Body of pancreas (tissue), 4 donors: ENCODE results near the gene CEP20. TPM values are rescaled to one million over a fixed set of nuclear protein-coding genes. Genes with fewer than 3 reads are reported as not detected.
A peak's percentile ranks its signal among the peaks of the same experiment; 100 is the strongest.

ENCODE experiments used
- ATAC-seq: fragments of 150-250 bp; one replicate; pipeline ENCODE4 v1.9.1; 2016
- DNase-seq, 4 donors: peaks; one replicate each; pipeline ENCODE4 v3.0.0-alpha.2; 2019
- H3K27ac ChIP-seq, 4 donors: fragments of 200-600 bp; sonication (generic); 1 replicate in 3 of 4; 2 replicates in 1 of 4; pipeline versions ENCODE4 v1.5.1 to v1.6.1; 2016 to 2019; ENCODE audit warnings: mild to moderate bottlenecking in 1 of 4, mixed read lengths in 1 of 4, moderate library complexity in 1 of 4
- H3K27me3 ChIP-seq, 2 donors: fragments of 200-600 bp; sonication (generic); one replicate each; pipeline ENCODE4 v1.6.0; 2016; ENCODE audit warnings: mild to moderate bottlenecking in 1 of 2
- H3K36me3 ChIP-seq, 2 donors: fragments of 200-600 bp; sonication (generic); replicated peaks in 1 of 2; 2 replicates each; pipeline ENCODE4 v1.5.1; 2016; ENCODE audit warnings: low read depth in 2 of 2; ENCODE audit not compliant: insufficient read depth in 1 of 2
- H3K4me1 ChIP-seq: fragments of 200-600 bp; sonication (generic); one replicate; pipeline ENCODE4 v1.6.0; 2016
- H3K4me3 ChIP-seq, 2 donors: fragments of 200-600 bp; sonication (generic); 1 replicate in 1 of 2; 2 replicates in 1 of 2; pipeline ENCODE4 v1.5.1; 2016 to 2019
- H3K9me3 ChIP-seq, 3 donors: fragments of 200-600 bp; sonication (generic); 1 replicate in 2 of 3; 2 replicates in 1 of 3; pipeline ENCODE4 v1.5.1; 2016
- POLR2A ChIP-seq, 3 donors: fragments of 450-650 bp; IDR thresholded peaks; one replicate each; pipeline ENCODE4 v1.6.1; 2016; ENCODE audit warnings: antibody characterized with exemption in 3 of 3, mild to moderate bottlenecking in 2 of 3
- WGBS, 2 donors: methylation state at CpG; one replicate each; pipeline ENCODE4 v1.1.5; 2017; 5-methylcytosine and 5-hydroxymethylcytosine counted together
- intact Hi-C: fragments of 100-400 bp; cut with DNase I; formaldehyde crosslinking; loops from one replicate; pipeline ENCODE4 v1.15.1; 2023
- total RNA-seq, 2 donors: library from RNA; depleted of rRNA; stranded (reverse); fragments of >200 nt; gene quantifications; one replicate each; pipeline ENCODE4 v1.1.0, GENCODE V29; 2016
- TF ChIP-seq, protein P1 (sequence below), 7 experiments: fragments of 450-650 bp in 4 of 7; fragments of 200-600 bp in 3 of 7; sonication (generic) in 3 of 7; IDR thresholded peaks; one replicate each; pipeline ENCODE4 v1.5.1; 2016 to 2019; ENCODE audit warnings: antibody characterized with exemption in 7 of 7

CEP20 gene
- total RNA-seq, 2 donors from 2014 or later, result 17.5 to 21.3 TPM

DNA sequence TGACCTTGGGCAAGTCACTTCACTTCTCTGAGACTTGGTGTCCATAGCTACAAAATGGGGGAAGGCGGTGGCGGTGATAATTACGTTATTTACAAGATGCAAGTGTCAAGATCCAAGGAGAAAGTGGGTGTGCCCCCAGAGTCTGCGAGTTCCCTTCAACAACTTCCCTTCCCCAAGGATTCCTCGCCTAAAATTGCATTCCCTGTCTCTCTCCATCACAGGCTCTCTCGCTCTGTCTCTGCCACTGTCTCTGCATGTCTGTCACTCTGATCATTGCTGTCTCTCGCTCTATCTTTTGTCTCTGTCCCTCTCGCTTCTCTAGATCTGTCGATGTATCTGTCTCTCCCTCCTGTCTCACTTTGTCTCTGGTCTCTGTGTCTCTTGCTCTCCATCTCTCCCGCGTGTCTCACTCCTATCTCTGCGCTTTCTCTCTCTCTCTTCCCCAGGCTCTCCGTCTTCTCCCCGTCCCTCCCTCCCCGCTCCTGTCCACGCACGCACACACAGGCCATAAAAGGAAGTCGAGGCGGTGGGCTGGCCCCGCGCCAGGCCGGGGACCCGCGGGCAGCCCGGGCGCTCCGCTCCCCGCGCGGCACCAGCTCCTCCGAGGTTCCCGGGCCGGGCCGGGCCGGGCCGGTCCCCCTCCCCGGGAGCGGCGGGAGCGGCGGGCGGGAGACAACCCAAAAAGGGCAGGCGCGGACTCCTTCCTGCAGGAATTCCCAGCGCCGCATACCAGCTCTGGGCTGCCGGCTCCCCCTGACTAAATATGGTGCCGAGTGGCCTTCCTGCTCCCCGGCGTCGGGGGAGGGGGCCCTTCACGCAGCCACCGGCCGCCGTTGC lies 30.5 kb downstream of the CEP20 start:
- no peaks in the 10 kb centered on the region for H3K36me3 ChIP-seq
- WGBS, 2 donors, result 2 to 4% methylated on average over 20 to 50 of the region's 55 CpGs
- no peak overlapping the region for H3K27ac ChIP-seq

DNA sequence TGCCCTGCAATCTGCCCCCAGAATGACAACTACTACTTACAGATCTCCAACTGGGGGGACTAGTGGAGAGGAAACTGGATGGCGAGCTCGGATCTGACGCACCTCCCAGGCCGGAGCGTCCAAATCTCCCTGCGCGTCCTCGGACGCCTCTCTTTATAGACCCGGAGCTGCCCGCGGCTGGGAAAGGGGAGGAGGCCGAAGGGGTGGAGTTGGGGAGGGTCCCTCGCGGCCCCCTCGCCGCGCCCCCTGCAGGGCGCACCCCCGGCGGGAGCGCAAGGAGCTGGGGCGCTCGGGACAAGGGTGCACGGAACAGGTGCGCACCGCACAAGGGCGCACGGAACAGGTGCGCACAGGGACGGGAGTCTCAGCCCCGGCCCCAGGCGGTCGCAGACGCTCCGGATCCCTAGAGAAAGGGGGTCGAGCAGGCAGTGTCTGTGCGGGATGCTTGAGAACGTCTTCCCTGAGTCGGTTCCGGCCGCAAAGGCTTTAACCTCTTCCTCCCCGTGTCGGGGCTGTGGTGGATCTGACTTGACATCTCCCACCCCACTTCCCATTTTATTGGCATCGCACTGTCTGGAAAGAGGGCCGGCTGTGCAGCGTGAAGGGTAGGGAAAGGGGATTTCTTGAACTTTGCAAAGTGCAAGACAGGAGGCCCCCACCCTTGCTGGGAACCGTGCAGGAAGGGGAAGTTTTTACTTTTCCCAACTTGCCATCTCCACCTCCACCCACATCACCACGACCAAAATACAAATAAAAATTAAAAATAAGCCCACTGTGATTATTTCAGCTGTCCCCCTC lies 31.3 kb downstream of the CEP20 start, which contains the start of gene MYH11:
TSS of gene MYH11 (minus strand) at position 128 of the 798 bp plus-strand sequence. CDS start 18,776 bp downstream, outside the sequence.
- peaks cover 16% of the 10 kb centered on the region for H3K4me1 ChIP-seq
- ATAC-seq (no peak), DNase-seq (no peak)
- intact Hi-C loops, result no loop called here
- H3K36me3 ChIP-seq, result no peaks in the 10 kb centered on the region
- H3K27ac ChIP-seq, result no peak within 1 kb of the TSS
- H3K9me3 ChIP-seq, result no peaks in the 10 kb centered on the region
- H3K27me3 ChIP-seq, result peaks cover 0 to 17% of the 10 kb centered on the region in 2 donors
- WGBS, 2 donors, result 1% methylated on average over 25 to 48 of the region's 49 CpGs
- no peak for TF ChIP-seq POLR2A (IDR thresholded peaks at IDR 0.05)
- TF ChIP-seq, protein P1, sequence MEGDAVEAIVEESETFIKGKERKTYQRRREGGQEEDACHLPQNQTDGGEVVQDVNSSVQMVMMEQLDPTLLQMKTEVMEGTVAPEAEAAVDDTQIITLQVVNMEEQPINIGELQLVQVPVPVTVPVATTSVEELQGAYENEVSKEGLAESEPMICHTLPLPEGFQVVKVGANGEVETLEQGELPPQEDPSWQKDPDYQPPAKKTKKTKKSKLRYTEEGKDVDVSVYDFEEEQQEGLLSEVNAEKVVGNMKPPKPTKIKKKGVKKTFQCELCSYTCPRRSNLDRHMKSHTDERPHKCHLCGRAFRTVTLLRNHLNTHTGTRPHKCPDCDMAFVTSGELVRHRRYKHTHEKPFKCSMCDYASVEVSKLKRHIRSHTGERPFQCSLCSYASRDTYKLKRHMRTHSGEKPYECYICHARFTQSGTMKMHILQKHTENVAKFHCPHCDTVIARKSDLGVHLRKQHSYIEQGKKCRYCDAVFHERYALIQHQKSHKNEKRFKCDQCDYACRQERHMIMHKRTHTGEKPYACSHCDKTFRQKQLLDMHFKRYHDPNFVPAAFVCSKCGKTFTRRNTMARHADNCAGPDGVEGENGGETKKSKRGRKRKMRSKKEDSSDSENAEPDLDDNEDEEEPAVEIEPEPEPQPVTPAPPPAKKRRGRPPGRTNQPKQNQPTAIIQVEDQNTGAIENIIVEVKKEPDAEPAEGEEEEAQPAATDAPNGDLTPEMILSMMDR (IDR thresholded peaks at IDR 0.05), result no peak
- H3K4me3 ChIP-seq, result no peak within 1 kb of the TSS

More for the DNA sequence above, 30.5 kb downstream of the CEP20 start:
- Histone ChIP-seq H3K27me3 (peaks cover 0 to 17% of the 10 kb centered on the region in 2 donors), H3K4me3 (no peak overlapping the region), H3K9me3 (no peaks in the 10 kb centered on the region), H3K4me1 (peaks cover 16% of the 10 kb centered on the region)
- TF ChIP-seq, protein P1 (IDR thresholded peaks at IDR 0.05), result no peak
- TF ChIP-seq POLR2A (IDR thresholded peaks at IDR 0.05), result no peak
- intact Hi-C loops, result no loop called here
- DNase-seq (peak; percentile 9 to 23 (median 17)), ATAC-seq (no peak)

DNA sequence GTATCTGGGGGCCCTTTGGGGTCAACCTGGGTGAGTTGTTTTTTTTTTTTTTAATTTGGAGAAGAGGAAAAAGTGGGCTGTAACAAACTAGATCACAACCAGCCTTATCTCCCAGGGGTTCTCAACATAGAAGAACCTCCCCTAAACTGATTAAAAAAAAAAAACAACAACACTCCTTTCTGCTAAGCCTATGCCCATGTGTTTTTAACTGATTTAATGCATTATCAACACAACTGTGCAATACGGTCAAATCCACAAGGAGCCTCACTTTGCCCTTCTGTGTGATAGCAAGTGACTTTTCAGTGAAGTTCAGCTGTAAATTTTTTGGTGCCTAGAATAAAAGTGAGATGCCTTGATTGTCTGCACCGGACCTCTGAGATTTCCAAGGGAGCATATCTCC lies 32.2 kb downstream of the CEP20 start:
- intact Hi-C loops, result no loop called here
- ATAC-seq (no peak), DNase-seq (no peak)
- WGBS, 2 donors, result 23 to 39% methylated on average over 2 of the region's 2 CpGs
- TF ChIP-seq POLR2A (IDR thresholded peaks at IDR 0.05), result no peak
- TF ChIP-seq, protein P1 (IDR thresholded peaks at IDR 0.05), result no peak
- Histone ChIP-seq H3K36me3 (no peaks in the 10 kb centered on the region), H3K4me1 (peaks cover 16% of the 10 kb centered on the region), H3K27me3 (peaks cover 0 to 17% of the 10 kb centered on the region in 2 donors), H3K27ac (no peak overlapping the region), H3K9me3 (no peaks in the 10 kb centered on the region), H3K4me3 (no peak overlapping the region)

DNA sequence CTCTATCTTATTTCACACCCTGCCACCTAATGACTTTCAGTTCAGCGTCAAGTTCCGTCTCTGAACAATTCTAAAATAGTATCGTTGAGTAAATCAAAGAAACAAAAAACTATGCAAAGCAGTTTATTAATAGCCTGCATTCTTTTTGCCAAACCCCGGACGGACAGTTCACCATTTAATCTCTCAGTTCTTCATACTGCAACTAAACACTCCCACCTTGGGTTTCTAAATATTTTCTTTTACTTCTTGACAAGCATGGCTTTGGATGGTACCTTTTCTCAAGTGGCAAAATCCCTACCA lies 32.7 kb downstream of the CEP20 start:
- no peak for DNase-seq
- ATAC-seq, result no peak
- H3K4me1 ChIP-seq, result peaks cover 16% of the 10 kb centered on the region
- H3K36me3 ChIP-seq, result no peaks in the 10 kb centered on the region
- TF ChIP-seq POLR2A (IDR thresholded peaks at IDR 0.05), result no peak
- TF ChIP-seq, protein P1 (IDR thresholded peaks at IDR 0.05), result no peak
- H3K9me3 ChIP-seq, result no peaks in the 10 kb centered on the region
- H3K4me3 ChIP-seq, result no peak overlapping the region
- intact Hi-C loops, result no loop called here
- H3K27me3 ChIP-seq, result peaks cover 0 to 17% of the 10 kb centered on the region in 2 donors
- 31 to 50% methylated on average over 5 of the region's 5 CpGs for WGBS, 2 donors
- no peak overlapping the region for H3K27ac ChIP-seq
